HepG2 (cell line): ENCODE measurements around the gene SKIC2. TPM values are rescaled to one million over a fixed set of nuclear protein-coding genes. Genes with fewer than 3 reads are reported as not detected.
A peak's percentile ranks its signal among the peaks of the same experiment; 100 is the strongest.

Source experiments
- AGO2 ChIP-seq: fragments of 200-400 bp; formaldehyde crosslinking; optimal IDR thresholded peaks from 2 replicates; pipeline ENCODE3; 2017; ENCODE audit warnings: mild to moderate bottlenecking, low read depth, low read length, moderate library complexity
- ATRX ChIP-seq: sonication (generic); formaldehyde crosslinking; IDR thresholded peaks from 2 replicates; pipeline ENCODE4 v1.4.0; 2020; ENCODE audit warnings: missing genetic modification reagents, borderline replicate concordance
- ERF ChIP-seq: IDR thresholded peaks from 2 replicates; pipeline ENCODE4 v1.6.1; 2018; ENCODE audit warnings: missing biosample characterization, missing genetic modification reagents
- FOSL1 ChIP-seq: sonication (generic); formaldehyde crosslinking; IDR thresholded peaks from 2 replicates; pipeline ENCODE4 v1.9.0; 2021; ENCODE audit warnings: missing genetic modification reagents, borderline replicate concordance
- GATAD1 ChIP-seq: IDR thresholded peaks from 2 replicates; pipeline ENCODE4 v1.6.1; 2016; ENCODE audit warnings: missing genetic modification reagents, missing compliant biosample characterization
- KAT2B ChIP-seq: fragments of 150-350 bp; IDR thresholded peaks from 2 replicates; pipeline ENCODE4 v1.6.1; 2014; ENCODE audit warnings: low read depth, low read length, borderline replicate concordance
- MAFK ChIP-seq, 2 experiments: IDR thresholded peaks in 1 of 2; conservative IDR thresholded peaks in 1 of 2; 2 replicates each; pipeline ENCODE4 v1.6.1; 2011; ENCODE audit warnings: improper control_type of control experiment in 2 of 2, low read length in 2 of 2
- REPIN1 ChIP-seq: sonication (generic); formaldehyde crosslinking; IDR thresholded peaks from 2 replicates; pipeline ENCODE4 v1.8.0; 2022; ENCODE audit warnings: missing genetic modification reagents, low read depth, mild to moderate bottlenecking, borderline replicate concordance
- SMARCC2 ChIP-seq: fragments of 450-650 bp; IDR thresholded peaks from 2 replicates; pipeline ENCODE4 v1.6.1; 2017; ENCODE audit warnings: antibody characterized with exemption, mild to moderate bottlenecking
- SNAI1 ChIP-seq: sonication (generic); formaldehyde crosslinking; IDR thresholded peaks from 2 replicates; pipeline ENCODE4 v1.5.0; 2020; ENCODE audit warnings: mild to moderate bottlenecking, missing genetic modification reagents, borderline replicate concordance
- SRSF4 ChIP-seq: fragments of 200-400 bp; formaldehyde crosslinking; IDR thresholded peaks from one replicate; pipeline ENCODE4 v1.6.1; 2018; ENCODE audit warnings: mild to moderate bottlenecking, low read depth, low read length, moderate library complexity; ENCODE audit not compliant: poor library complexity, severe bottlenecking
- TCF7 ChIP-seq: sonication (generic); IDR thresholded peaks from 2 replicates; pipeline ENCODE4 v1.6.1; 2016; ENCODE audit warnings: antibody characterized with exemption, low read depth
- ZNF136 ChIP-seq: sonication (generic); formaldehyde crosslinking; IDR thresholded peaks from 2 replicates; pipeline ENCODE4 v1.8.1; 2022; ENCODE audit warnings: low read depth, mild to moderate bottlenecking, moderate library complexity, missing genetic modification reagents
- polyA plus RNA-seq, 8 experiments: library from polyadenylated mRNA; depleted of rRNA in 3 of 8; stranded (reverse) in 7 of 8; unstranded in 1 of 8; fragments of >200 nt; fragmentation: Illumina TruSeq in 4 of 8; extraction: Trizol in 4 of 8; gene quantifications; 2 replicates each; pipeline versions ENCODE4 v1.2.1 to v1.2.3, GENCODE V29; 2011 to 2016; ENCODE audit warnings: low read depth in 4 of 8, missing spikeins in 1 of 8, mixed read lengths in 1 of 8; ENCODE audit not compliant: insufficient read depth in 1 of 8
- total RNA-seq, 5 experiments: library from RNA; depleted of rRNA; stranded (reverse); fragments of >200 nt; fragmentation: Illumina TruSeq; extraction: Trizol; gene quantifications; 2 replicates each; pipeline ENCODE4 v1.2.3, GENCODE V29; 2016; ENCODE audit warnings: low read depth in 1 of 5
- TF ChIP-seq, protein P1 (sequence below): sonication (generic); formaldehyde crosslinking; IDR thresholded peaks from 2 replicates; pipeline ENCODE4 v1.5.1; 2020; ENCODE audit warnings: missing genetic modification reagents, mild to moderate bottlenecking, borderline replicate concordance
- TF ChIP-seq, protein P2 (sequence below): sonication (generic); formaldehyde crosslinking; IDR thresholded peaks from 2 replicates; pipeline ENCODE4 v1.5.0; 2020; ENCODE audit warnings: mild to moderate bottlenecking, missing genetic modification reagents, borderline replicate concordance

SKIC2 gene
- total and polyA plus RNA-seq, 2 of the 13 experiments (the other 11 are each of a cell fraction or from before 2014, with no cell fraction given): 67.1 to 68.4 TPM

DNA sequence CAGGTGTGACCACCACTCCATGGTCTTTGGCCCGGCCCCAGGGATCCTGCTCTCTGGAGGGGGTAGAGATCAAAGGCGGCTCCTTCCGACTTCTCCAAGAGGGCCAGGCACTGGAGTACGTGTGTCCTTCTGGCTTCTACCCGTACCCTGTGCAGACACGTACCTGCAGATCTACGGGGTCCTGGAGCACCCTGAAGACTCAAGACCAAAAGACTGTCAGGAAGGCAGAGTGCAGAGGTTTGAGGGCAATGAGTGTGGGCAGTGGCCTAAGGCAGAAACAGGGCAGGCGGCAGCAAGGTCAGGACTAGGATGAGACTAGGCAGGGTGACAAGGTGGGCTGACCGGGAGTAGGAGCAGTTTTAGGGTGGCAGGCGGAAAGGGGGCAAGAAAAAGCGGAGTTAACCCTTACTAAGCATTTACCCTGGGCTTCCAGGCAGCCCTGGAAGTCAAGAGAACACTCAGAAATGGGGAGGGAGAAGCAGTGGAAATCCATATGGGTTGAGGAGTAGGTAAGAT lies 12.5 kb upstream of the SKIC2 start (continued):
- TF ChIP-seq KAT2B (no peak), SRSF4 (no peak), FOSL1 (no peak), ERF (no peak), GATAD1 (CRISPR knock-in tag) (no peak), ATRX (CRISPR knock-in tag) (no peak), AGO2 (no peak), MAFK (conservative IDR thresholded peaks at IDR 0.05 in 1 of 2, IDR thresholded peaks at IDR 0.05 in 1 of 2; ENCODE audit: low read length in 2 of 2) (peak; percentile 28 to 39; a peak in 2 of 4 replicates), REPIN1 (CRISPR knock-in tag) (no peak), SMARCC2 (no peak), ZNF136 (no peak), TCF7 (peak; percentile 74; the same call in 1 of the 2 replicates), SNAI1 (peak; percentile 27; the same call in 1 of the 2 replicates)
- TF ChIP-seq, protein P1, sequence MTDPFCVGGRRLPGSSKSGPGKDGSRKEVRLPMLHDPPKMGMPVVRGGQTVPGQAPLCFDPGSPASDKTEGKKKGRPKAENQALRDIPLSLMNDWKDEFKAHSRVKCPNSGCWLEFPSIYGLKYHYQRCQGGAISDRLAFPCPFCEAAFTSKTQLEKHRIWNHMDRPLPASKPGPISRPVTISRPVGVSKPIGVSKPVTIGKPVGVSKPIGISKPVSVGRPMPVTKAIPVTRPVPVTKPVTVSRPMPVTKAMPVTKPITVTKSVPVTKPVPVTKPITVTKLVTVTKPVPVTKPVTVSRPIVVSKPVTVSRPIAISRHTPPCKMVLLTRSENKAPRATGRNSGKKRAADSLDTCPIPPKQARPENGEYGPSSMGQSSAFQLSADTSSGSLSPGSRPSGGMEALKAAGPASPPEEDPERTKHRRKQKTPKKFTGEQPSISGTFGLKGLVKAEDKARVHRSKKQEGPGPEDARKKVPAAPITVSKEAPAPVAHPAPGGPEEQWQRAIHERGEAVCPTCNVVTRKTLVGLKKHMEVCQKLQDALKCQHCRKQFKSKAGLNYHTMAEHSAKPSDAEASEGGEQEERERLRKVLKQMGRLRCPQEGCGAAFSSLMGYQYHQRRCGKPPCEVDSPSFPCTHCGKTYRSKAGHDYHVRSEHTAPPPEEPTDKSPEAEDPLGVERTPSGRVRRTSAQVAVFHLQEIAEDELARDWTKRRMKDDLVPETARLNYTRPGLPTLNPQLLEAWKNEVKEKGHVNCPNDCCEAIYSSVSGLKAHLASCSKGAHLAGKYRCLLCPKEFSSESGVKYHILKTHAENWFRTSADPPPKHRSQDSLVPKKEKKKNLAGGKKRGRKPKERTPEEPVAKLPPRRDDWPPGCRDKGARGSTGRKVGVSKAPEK (CRISPR knock-in tag): no peak
- TF ChIP-seq, protein P2, sequence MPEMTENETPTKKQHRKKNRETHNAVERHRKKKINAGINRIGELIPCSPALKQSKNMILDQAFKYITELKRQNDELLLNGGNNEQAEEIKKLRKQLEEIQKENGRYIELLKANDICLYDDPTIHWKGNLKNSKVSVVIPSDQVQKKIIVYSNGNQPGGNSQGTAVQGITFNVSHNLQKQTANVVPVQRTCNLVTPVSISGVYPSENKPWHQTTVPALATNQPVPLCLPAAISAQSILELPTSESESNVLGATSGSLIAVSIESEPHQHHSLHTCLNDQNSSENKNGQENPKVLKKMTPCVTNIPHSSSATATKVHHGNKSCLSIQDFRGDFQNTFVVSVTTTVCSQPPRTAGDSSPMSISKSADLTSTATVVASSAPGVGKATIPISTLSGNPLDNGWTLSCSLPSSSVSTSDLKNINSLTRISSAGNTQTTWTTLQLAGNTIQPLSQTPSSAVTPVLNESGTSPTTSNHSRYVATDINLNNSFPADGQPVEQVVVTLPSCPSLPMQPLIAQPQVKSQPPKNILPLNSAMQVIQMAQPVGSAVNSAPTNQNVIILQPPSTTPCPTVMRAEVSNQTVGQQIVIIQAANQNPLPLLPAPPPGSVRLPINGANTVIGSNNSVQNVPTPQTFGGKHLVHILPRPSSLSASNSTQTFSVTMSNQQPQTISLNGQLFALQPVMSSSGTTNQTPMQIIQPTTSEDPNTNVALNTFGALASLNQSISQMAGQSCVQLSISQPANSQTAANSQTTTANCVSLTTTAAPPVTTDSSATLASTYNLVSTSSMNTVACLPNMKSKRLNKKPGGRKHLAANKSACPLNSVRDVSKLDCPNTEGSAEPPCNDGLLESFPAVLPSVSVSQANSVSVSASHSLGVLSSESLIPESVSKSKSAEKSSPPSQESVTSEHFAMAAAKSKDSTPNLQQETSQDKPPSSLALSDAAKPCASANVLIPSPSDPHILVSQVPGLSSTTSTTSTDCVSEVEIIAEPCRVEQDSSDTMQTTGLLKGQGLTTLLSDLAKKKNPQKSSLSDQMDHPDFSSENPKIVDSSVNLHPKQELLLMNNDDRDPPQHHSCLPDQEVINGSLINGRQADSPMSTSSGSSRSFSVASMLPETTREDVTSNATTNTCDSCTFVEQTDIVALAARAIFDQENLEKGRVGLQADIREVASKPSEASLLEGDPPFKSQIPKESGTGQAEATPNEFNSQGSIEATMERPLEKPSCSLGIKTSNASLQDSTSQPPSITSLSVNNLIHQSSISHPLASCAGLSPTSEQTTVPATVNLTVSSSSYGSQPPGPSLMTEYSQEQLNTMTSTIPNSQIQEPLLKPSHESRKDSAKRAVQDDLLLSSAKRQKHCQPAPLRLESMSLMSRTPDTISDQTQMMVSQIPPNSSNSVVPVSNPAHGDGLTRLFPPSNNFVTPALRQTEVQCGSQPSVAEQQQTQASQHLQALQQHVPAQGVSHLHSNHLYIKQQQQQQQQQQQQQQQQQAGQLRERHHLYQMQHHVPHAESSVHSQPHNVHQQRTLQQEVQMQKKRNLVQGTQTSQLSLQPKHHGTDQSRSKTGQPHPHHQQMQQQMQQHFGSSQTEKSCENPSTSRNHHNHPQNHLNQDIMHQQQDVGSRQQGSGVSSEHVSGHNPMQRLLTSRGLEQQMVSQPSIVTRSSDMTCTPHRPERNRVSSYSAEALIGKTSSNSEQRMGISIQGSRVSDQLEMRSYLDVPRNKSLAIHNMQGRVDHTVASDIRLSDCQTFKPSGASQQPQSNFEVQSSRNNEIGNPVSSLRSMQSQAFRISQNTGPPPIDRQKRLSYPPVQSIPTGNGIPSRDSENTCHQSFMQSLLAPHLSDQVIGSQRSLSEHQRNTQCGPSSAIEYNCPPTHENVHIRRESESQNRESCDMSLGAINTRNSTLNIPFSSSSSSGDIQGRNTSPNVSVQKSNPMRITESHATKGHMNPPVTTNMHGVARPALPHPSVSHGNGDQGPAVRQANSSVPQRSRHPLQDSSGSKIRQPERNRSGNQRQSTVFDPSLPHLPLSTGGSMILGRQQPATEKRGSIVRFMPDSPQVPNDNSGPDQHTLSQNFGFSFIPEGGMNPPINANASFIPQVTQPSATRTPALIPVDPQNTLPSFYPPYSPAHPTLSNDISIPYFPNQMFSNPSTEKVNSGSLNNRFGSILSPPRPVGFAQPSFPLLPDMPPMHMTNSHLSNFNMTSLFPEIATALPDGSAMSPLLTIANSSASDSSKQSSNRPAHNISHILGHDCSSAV (CRISPR knock-in tag): no peak
